Calu3 (cell line): Measurements from ENCODE around the gene CAPN10. TPM values are rescaled to one million over a fixed set of nuclear protein-coding genes. Genes with fewer than 3 reads are reported as not detected.
A peak's percentile ranks its signal among the peaks of the same experiment; 100 is the strongest.
"Not testable (repeated sequence)": the region's sequence is repeated elsewhere in the genome, so short reads cannot be mapped to it uniquely, and the experiment has no call there.

ENCODE experiments used
- BruUV-seq: library from RNA; stranded (reverse); fragments of 400-500 nt; replicated peaks from 2 replicates; lab custom pipeline; 2021; lab: Mats Ljungman, UMichigan
- CTCF ChIA-PET: fragments of 300-600 bp; sonication (Branson Sonifier 250); formaldehyde crosslinking; loops from one replicate; lab custom pipeline; 2022; ENCODE audit warnings: antibody characterized with exemption; lab: Charles Lee
- DNase-seq: peaks from one replicate; pipeline ENCODE4 v3.0.0; 2022
- H3K27ac Mint-ChIP-seq: one replicate; pipeline ENCODE4 v1.8.0; 2022; ENCODE audit warnings: mixed read lengths; ENCODE audit not compliant: unreplicated experiment
- H3K27me3 Mint-ChIP-seq: one replicate; pipeline ENCODE4 v1.8.0; 2022; ENCODE audit warnings: mixed read lengths; ENCODE audit not compliant: unreplicated experiment
- H3K36me3 Mint-ChIP-seq: one replicate; pipeline ENCODE4 v1.8.0; 2022; ENCODE audit warnings: mild to moderate bottlenecking, moderate library complexity, mixed read lengths; ENCODE audit not compliant: insufficient read depth, unreplicated experiment
- H3K4me1 Mint-ChIP-seq: one replicate; pipeline ENCODE4 v1.8.0; 2022; ENCODE audit warnings: mild to moderate bottlenecking, low read depth, mixed read lengths; ENCODE audit not compliant: unreplicated experiment
- H3K4me3 Mint-ChIP-seq: one replicate; pipeline ENCODE4 v1.8.0; 2022; ENCODE audit warnings: mild to moderate bottlenecking, low read depth, moderate library complexity, mixed read lengths; ENCODE audit not compliant: unreplicated experiment
- H3K9me3 Mint-ChIP-seq: one replicate; pipeline ENCODE4 v1.8.0; 2022; ENCODE audit warnings: low read depth, mixed read lengths; ENCODE audit not compliant: unreplicated experiment
- intact Hi-C: fragments of 100-400 bp; cut with micrococcal nuclease; formaldehyde crosslinking; loops from one replicate; pipeline ENCODE4 v1.10.0; 2022; ENCODE audit not compliant: unreplicated experiment
- total RNA-seq: library from RNA; stranded (reverse); gene quantifications from 2 replicates; pipeline ENCODE4 v1.2.3, GENCODE V29; 2022
- TF ChIP-seq, protein P1 (sequence below): fragments of 200-600 bp; IDR thresholded peaks from one replicate; pipeline ENCODE4 v1.8.0; 2022; ENCODE audit warnings: antibody characterized with exemption; ENCODE audit not compliant: unreplicated experiment

The CAPN10 gene
- total RNA-seq, 1 experiment from 2014 or later, result 49.3 TPM

DNA sequence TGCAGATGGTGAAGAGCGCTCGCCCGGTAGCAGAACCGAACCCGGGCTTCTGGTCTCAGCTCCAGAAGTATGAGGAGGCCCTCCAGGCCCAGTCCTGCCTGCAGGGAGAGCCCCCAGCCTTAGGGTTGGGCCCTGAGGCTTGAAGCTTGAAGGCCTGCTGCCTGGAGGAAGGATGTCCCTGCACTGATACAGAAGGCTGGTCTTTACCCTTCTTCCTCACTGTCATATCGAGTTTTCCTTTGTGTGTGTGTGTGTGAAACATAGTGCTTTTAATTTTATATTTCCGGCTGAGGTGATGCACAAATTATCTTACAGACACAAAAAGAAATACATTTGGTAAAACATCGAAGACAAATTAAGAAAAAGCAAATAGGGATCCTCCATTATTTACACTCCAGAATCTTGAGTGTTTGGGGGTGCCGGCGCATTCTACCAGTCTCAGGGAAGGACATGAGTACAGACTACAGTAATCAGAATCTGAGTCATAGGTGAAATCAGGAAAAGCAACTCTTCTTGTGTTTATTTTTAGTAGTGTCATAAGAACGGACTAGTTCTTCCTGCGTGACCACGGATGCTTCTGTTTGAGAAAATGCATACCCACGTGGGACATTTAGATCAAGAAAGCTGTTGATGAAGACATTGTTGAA lies 25.1 kb upstream of the CAPN10 start:
- intact Hi-C loops, result no loop called here
- Mint-ChIP-seq H3K27me3 (no peaks in the 10 kb centered on the region), H3K4me1 (peaks cover 56% of the 10 kb centered on the region), H3K36me3 (peaks cover 84% of the 10 kb centered on the region), H3K27ac (peak overlapping the region; percentile 94), H3K4me3 (peak overlapping the region; percentile 93), H3K9me3 (no peaks in the 10 kb centered on the region)
- DNase-seq, result no peak
- BruUV-seq, result TSS peak; percentile 85
- CTCF ChIA-PET, result interaction anchor here (0.6 to 1.0 kb wide), 2 partner anchors 19 to 27 kb away, joined by 3 read pairs; no protein-coding TSS in a partner anchor
- TF ChIP-seq, protein P1, sequence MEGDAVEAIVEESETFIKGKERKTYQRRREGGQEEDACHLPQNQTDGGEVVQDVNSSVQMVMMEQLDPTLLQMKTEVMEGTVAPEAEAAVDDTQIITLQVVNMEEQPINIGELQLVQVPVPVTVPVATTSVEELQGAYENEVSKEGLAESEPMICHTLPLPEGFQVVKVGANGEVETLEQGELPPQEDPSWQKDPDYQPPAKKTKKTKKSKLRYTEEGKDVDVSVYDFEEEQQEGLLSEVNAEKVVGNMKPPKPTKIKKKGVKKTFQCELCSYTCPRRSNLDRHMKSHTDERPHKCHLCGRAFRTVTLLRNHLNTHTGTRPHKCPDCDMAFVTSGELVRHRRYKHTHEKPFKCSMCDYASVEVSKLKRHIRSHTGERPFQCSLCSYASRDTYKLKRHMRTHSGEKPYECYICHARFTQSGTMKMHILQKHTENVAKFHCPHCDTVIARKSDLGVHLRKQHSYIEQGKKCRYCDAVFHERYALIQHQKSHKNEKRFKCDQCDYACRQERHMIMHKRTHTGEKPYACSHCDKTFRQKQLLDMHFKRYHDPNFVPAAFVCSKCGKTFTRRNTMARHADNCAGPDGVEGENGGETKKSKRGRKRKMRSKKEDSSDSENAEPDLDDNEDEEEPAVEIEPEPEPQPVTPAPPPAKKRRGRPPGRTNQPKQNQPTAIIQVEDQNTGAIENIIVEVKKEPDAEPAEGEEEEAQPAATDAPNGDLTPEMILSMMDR, result no peak

DNA sequence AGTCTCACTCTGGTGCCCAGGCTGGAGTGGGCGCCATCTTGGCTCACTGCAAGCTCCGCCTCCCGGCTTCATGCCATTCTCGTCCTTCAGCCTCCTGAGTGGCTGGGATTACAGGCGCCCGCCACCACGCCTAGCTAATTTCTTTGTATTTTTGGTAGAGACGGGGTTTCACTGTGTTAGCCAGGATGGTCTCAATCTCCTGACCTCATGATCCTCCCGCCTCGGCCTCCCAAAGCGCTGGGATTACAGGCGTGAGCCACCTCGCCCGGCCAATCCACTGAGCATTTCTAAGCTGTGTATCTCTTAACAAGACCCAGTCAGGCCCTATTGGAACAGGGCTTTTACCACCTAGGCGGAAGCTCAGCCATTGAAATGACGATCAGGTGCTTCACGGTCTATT lies 23.3 kb upstream of the CAPN10 start:
- Mint-ChIP-seq H3K36me3 (peaks cover 84% of the 10 kb centered on the region), H3K4me3 (peak overlapping the region; percentile 14), H3K4me1 (peaks cover 52% of the 10 kb centered on the region)
- DNase-seq, H3K27ac Mint-ChIP-seq, H3K9me3 Mint-ChIP-seq, intact Hi-C loops, BruUV-seq, H3K27me3 Mint-ChIP-seq, CTCF ChIA-PET: not testable (repeated sequence)

DNA sequence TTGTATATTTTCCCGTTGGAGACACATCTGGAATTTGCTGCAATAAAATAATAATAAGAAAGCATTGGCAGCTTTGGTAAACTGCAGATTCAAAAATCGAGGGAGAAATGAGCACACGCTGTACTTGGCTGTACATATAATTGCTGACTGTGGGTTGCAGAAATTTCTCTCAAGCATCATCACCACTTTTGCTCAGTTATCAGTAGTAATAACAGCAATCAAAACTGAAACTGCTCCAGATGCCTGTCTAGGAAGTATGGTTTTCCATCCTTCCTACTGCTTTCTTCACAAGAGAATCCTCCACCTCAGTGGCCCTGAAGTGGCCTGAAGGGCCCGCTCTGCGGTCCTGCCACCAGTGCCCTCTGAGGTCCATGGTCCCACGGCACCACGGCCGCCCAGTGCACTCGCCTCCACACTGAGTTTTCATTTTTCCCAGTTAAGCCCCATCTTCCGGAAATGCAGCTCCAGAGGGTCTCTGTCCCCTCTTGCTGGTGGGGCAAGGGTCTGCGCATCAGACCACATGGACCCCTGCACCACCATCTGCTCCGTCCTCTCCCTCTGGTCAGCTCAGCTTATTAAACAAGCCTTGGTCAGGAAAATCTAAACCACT lies 22.5 kb upstream of the CAPN10 start:
- intact Hi-C loops, result no loop called here
- Mint-ChIP-seq H3K36me3 (peaks cover 82% of the 10 kb centered on the region), H3K27me3 (no peaks in the 10 kb centered on the region), H3K4me1 (peaks cover 44% of the 10 kb centered on the region), H3K4me3 (peak overlapping the region; percentile 85), H3K9me3 (no peaks in the 10 kb centered on the region), H3K27ac (peak overlapping the region; percentile 97)
- CTCF ChIA-PET, result no interaction called here
- no peak for DNase-seq
- TF ChIP-seq, protein P1, result no peak
- no TSS peak for BruUV-seq

DNA sequence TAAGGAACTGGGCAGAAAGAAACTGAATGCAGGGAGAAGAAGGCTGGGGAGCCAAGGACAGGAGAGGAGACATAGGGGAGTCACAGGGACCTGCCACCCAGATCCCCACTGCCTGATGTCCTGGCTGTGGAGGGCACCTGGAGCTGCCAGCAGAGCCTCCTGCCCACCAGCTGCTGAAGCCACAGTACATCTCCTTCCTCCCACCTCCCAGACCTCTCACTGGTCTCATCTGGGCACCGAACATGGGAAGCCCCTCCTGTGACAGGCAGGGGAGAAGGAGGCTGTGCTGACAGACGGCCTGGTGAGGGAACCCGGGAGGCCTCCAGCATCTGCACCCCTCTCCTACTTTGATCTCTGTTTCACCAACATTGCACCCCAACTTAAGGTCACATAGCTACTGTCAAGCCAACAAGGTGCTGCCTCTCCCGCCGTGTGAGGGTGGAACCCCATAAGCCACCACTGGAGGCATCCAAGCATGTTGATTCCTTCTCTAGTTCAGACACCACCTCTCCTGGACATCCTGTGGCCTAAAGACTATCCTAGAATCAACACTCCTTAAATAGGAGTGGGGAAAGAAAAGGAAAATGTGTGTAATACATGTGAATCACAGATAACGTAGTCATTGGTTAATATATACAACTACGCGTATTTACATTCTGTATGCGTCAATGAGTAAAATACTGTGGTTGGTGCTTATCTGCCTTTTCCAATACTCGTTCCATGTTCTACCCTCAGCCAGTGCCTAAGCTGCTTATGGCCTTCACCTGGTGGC lies 21.8 kb upstream of the CAPN10 start:
- TSS peak; percentile 1 for BruUV-seq
- H3K36me3 Mint-ChIP-seq, result peaks cover 82% of the 10 kb centered on the region
- no peaks in the 10 kb centered on the region for H3K9me3 Mint-ChIP-seq
- TF ChIP-seq, protein P1, result peak; percentile 36
- H3K27me3 Mint-ChIP-seq, result no peaks in the 10 kb centered on the region
- CTCF ChIA-PET, result interaction anchor here (2.0 to 3.5 kb wide), 4 partner anchors 15 to 51 kb away, joined by 7 to 38 read pairs (median 18); partner anchors contain the start of gene CAPN10
- H3K4me3 Mint-ChIP-seq, result peak overlapping the region; percentile 85
- H3K27ac Mint-ChIP-seq, result peak overlapping the region; percentile 97
- H3K4me1 Mint-ChIP-seq, result peaks cover 44% of the 10 kb centered on the region
- intact Hi-C loops, result no loop called here
- peak; percentile 50 for DNase-seq
